GM19328 (cell line): Measurements from ENCODE around the gene CIC.

ENCODE experiments used
- ATAC-seq: cut with Tn5 transposase; IDR thresholded peaks from one replicate; pipeline ENCODE4 v1.9.1; 2021; ENCODE audit warnings: mild to moderate bottlenecking, moderate library complexity; ENCODE audit not compliant: unreplicated experiment

The CIC gene

DNA sequence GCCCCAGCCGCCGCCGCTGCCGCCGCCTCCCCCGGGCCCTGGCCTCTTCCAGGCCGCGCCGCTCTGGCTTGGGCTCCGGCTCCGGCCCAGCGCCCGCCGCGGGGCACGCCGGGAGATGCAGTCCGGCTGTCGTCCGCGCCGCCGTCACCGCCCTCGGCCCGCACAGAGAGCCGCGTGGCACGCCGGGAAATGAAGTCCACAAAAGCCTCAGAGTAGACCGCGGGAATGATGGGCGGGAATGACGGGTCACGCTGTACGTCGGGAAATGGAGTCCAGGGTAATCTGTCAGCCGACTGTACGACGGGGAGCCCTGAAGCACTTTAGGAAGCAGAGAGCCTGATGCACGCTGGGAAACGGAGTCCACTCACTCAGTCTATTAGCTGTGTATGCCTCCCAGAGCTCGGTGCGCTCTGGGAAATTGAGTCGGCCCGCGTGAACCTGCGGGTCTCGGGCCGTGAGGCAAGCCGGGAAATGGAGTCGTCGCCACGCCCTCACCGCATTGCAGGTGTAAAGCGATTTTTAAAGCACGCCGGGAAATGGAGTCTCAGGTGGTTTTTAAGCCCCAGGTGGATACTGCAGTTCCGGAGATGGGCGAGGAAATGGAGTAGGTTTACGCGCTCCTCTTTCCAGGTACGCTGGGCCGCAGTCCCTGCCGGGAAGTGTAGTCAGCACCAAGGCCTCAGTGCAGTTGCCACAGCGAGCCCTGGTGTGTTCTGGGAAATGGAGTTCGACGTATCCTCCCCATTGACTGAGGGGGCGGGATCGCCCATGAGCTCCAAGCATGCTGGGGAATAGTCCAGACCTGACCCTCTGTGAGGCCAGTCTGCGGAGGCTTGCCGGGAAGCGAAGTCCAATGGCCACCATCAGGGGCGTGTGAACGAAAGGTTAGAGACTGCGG is 26.3 kb upstream of the CIC start, which contains the start of gene GSK3A:
GSK3A (minus strand) TSS at position 91 of the 898 bp plus-strand sequence. CDS start 137 bp downstream, outside the sequence.
- ATAC-seq, result peak; percentile 52

GRCh38 chr19:42244347-42245220 is 24.5 kb upstream of the CIC start:
- no peak for ATAC-seq

DNA sequence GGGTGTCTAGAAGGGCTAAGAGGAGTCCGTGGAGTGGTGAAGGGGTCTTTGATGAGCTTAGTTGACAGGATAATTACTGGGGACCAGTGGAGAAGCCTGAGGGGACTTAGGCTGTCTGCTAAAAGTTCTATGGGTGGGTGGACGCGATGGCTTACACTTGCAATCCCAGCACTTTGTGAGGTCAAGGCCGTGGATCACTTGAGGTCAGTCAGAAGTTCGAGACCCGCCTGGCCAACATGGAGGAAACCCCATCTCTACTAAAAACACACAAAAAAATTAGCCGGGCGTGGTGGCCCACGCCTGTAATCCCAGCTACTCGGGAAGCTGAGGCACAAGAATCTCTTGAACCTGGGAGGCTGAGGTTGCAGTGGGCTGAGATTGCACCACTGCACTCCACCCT is 23.8 kb upstream of the CIC start:
- no peak for ATAC-seq

DNA sequence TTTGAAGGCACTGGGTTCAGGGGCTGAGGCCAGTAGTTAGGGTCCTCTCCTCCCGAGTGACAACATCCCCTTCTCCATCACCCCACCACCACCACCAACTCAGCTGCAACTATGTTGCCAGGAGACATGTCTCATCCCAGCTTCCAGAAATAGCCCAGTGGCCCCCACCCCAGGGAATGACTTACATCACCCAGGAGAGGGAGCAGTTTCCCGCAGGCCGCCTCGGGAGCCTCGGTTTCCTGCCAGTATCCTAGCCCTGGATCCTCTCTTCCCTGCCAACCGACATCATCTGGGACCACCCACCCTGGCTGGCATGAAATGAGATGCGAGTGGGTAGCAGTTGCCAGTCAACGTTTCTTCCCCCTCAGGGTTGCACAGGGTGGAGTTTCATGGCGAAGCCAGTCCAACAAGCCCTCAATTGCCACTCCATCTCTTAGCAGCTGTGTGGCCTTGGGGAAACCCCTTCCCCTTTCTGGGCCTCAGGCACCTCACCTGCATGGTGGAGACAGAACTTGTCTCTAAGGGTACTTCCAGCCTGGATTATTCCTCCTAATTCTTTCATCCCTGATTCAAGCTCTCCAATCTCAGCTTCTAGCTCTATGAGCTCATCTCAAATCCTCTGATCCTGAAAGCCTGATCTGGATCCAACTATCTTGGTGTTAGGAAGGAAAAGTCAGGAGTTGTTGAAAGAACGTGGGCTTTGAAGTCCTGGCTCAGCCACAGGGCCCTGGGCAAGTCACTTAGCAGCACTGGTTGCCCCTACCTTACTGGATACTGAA is 22.7 kb upstream of the CIC start:
- no peak for ATAC-seq

- ATAC-seq, result no peak
Observed at GRCh38 chr19:42246922-42247639, 22.0 kb upstream of the CIC start.

DNA sequence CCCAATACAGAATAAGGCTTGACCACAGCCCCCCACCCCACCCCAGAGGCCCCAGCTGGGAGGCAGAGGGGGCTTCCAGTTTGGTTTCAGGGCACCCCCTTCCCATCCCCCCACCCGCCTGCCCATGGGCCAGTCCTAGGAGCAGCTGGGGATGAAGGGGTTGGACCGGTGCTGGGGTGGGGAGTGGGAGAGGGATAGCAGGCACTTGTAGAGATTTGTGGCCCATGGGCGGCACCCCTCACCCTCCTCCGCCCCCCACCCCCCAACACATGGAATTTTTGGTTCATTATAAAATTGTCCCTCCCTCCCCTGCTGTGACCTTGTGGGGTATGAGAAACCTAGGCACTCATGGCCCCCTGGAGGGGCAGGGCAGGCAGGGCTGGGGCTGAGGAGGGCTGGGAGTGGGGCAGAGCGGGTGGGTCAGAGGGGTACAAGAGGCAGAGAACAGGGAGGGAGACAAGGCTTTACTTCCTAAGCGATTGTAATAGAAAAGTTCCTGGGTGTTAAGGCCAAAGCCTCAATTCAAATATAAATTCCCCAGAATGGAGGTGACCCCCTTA is 21.3 kb upstream of the CIC start:
- no peak for ATAC-seq

DNA sequence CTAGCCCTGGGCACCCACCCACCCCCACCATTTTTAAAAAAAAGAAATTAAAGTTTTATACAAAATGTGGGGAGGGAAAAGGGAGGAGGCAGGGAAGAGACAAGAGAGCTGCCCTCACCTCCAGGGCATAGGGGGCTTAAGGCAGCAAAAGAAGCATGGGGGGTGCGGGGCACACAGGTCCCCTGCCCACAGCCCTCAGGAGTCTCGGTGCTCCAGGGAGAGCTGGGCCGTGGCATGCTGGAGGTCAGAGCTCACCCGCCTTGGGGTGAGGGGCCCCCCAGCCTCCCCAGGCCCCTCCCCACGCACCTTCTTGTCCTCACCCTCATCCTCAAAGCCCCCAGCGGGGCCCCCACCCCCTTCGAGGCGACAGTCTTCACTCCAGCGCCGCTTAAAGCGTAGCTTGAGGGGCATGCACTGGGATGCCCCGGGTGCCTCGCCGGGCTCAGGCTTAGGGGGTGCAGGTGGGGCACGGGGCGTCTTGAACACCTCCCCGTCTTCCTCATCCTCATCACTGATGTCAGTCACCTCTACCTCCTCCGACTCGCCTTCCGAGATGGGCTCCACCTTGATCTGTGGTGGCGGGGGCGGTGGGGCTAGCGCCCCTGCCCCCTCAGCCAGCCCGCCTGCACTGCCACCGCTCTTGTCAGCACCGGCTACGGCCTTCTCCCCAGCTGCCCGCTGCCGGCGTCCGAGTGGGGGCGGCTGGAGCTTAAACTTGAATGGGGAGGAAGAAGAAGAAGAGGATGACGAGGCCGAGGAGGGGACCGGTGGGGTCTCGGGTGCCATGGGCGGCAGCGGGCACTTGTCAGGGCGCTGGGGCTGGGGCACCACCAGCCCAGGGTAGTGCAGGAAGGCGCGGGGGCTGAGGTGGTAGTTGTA is 20.5 kb upstream of the CIC start:
- no peak for ATAC-seq

- no peak for ATAC-seq
Observed at GRCh38 chr19:42249149-42249750, 19.8 kb upstream of the CIC start.

DNA sequence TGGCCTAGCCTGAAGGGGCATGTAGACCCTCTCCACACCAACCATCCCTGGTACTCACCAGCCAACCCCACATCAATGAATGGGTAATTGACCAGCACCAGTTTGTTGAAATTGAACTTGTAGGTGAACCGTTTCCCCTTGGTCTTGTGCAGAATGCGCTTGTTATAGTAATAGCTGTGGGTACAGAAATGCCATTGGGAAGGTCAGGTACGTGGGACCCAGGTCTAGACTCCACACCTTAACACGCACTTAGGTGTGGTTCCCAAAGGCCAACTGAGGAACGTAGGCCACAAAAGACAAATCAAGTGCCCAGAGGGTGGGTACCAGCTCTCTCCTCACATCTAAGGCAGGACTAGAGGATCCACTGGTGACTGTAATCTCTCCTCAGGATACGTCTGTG is 19.3 kb upstream of the CIC start:
- ATAC-seq, result no peak

GRCh38 chr19:42250183-42250665 is 18.8 kb upstream of the CIC start:
- no peak for ATAC-seq

- ATAC-seq, result no peak
Observed at GRCh38 chr19:42250666-42251531, 18.2 kb upstream of the CIC start.

- no peak for ATAC-seq
Observed at GRCh38 chr19:42251572-42252358, 17.3 kb upstream of the CIC start.

DNA sequence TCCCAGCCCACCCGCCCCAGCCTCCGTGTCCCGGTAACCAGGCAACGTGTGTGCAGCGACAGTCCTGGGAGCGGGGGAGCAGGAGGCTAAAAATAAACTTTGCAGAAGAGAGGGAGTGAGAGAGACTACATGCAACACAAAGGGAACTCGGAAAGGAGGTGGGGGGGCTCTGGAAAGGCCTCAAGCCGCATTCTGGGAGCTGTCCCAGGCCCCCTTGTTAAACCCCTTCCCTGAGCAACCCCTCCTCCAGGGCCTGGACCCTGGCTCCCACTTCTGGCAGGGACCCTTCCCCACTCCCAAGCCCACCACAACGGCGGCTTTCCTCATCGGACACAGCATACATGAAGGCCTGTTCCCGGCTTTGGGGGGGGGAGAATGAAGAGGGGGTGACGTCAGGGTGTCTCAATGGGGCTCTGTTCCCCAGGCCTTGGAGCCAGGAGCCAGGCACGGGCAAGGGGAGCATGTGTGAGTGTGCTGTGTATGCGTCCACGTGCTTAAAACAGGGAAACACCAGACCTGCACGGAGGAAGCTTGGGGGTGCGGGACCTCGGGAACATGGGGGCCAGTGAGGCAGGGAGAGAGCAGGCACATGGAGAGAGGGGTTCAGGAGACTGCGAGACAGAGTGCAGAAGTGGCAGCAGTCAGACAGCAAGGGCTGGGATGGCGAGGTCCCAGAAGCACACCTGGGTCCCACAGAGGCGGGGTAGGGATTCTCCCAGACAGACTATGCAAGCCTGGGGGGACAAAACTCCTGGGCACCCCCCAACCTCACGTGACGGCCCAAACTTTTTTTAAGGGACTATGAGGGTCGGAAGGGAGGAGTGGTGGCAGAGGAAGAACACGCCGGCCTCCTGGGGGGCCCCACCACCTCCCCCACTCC is 16.4 kb upstream of the CIC start:
- no peak for ATAC-seq

DNA sequence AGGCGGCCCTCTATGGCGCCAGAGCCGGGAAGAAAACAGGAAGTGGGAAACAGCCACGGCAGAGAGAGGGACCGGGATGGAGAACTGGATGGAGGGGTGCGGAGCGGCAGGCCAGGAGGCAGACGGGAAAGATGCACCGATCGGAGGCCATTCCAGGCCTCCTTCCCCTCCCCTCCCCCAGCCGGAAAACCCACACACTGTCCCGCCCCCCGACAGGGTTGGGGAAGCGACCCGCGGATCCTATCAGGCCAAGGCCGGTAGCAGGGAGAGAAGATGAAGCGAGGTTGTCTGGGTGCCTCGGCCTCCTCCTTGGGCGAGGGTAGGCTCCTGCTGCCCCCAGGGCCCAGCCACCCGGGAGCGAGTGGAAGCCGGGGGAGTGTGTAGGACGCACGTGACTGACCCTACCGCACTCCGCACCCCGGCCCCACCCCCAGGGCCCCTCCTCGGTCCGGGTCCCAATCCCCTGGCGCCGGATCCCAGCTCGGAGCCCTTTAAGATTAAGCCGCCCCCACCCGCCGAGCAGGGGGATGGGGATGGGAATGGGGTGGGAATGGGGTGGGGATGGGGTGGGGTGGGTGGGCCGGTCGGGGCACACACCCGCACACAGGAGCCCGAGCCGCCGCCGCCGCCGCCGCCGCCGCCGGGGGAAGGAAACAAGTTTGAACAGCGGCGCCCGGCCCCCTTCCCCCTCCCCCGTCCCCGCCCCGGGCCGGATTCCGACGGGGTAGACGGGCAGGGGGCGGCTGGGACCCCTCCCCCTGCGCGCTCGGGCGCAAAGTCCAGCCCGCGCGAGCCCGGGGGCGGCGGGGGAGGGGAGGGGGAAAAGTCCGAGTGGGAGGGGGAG is 15.6 kb upstream of the CIC start:
- no peak for ATAC-seq
